GM10266 (cell line): ENCODE data around the gene PDE3A.

Source experiments
- DNase-seq: peaks from one replicate; pipeline ENCODE4 v3.0.0; 2012; ENCODE audit errors: extremely low spot score
- CTCF ChIP-seq: IDR thresholded peaks from 2 replicates; pipeline ENCODE4 v1.5.1; 2012; ENCODE audit warnings: mild to moderate bottlenecking, low read depth; ENCODE audit not compliant: control insufficient read depth, insufficient read depth; ENCODE audit errors: missing control alignments

PDE3A gene

GRCh38 chr12:20656600-20656999, 288.3 kb downstream of the PDE3A start:
- no peak for DNase-seq

DNA sequence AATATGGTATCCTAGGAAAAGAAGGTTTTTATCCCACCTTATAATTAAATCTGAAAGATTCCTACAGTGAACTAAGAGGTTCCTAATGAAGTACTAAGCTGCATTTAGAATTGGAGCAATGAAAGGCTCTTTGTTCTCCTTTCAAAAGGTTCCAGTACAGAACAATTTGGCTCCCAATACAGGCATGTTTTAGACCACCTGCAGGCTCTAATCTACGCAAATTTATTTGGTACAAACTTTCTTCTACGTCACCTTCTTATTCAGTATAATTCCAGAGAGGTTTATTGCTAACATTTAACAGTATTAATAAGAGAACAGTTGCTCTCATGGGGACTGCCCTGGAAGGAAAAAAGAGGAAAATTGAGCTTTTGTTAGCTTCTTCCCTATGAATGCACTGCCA, 289.2 kb downstream of the PDE3A start:
- no peak for DNase-seq
- no peak for TF ChIP-seq CTCF

More at GRCh38 chr12:20656600-20656999, 288.3 kb downstream of the PDE3A start:
- no peak for TF ChIP-seq CTCF

DNA sequence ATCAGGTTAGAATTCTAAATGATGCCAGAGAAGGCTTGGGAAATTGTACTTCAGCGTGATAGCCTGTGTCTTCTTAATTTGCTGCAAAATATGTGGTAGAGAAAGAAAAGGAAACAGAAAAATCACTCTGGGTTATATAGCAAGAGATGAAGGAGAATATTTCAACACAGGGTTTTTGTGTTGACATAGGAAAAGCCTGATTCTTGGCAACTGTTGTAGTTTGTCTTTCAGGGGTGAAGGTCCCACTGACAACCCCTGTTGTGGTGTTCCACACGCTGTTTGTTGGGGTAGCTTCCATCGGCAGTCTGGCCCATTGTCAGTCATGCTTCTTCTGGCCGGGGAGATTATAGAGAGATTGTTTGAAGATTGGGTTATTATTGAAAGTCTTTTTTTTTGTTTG, 313.0 kb downstream of the PDE3A start:
- TF ChIP-seq CTCF, result no peak
- DNase-seq, result no peak

DNA sequence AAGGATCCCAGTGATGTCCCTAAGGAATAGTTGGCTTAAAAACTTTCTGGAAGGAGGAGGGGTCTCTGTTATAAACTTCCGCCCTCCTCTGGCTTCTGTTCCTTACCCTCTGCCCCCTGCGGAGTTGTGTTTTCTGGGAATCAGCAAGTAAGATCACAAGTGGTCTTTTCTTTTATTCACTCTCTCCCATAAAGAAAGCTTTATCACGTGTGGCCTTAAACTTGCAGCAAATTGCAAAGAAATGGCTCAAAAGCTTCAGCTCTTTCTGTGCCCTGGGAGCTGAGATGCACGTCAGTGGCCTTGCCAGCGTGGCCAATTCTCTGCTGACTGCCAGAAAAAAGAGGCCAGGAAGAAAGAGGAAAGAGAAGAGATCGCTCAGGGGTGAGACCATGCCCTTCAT, 326.9 kb downstream of the PDE3A start, which contains the start of gene SLCO1C1:
Gene SLCO1C1 (plus strand): TSS at position 101 of the 400 bp plus-strand sequence. CDS start 4,245 bp downstream, outside the sequence.
- DNase-seq, result no peak
- TF ChIP-seq CTCF, result no peak

- no peak for TF ChIP-seq CTCF
Measured at GRCh38 chr12:20696181-20696905, 328.0 kb downstream of the PDE3A start.

DNA sequence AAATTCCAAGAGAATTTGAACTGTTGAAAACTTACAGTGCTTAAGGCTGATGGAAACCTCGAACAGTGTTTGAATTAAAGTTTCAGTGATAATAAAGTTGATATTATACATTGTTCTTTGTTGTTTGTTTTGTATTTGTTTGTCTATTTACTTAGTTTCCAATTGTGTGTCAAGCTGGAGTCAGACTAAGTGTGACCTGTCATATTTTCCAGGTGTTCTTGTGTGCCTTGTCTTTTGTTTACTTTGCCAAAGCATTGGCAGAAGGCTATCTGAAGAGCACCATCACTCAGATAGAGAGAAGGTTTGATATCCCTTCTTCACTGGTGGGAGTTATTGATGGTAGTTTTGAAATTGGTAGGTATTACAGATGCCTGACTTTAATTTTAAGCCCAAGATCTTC, 332.8 kb downstream of the PDE3A start:
- TF ChIP-seq CTCF, result no peak
- no peak for DNase-seq

More at GRCh38 chr12:20696181-20696905, 328.0 kb downstream of the PDE3A start:
- no peak for DNase-seq

DNA sequence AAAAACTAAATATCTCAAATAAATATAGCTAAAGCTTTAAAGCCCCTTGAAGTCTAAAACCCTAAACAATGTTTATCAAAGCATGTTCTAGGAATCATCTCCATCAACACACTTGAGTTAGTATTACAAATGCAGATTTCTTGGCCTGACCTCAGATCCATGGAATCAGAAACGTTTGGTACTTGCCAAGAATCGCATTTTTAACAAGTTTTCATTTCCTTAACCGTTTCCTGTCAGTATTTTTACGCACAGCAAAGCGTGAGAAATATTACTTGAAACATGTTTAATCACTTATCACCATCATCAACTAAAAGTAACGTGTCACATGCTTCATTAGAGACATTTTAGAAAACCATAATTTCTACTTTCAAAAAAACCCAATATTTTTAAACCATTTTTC, 336.5 kb downstream of the PDE3A start:
- no peak for TF ChIP-seq CTCF
- no peak for DNase-seq
